Stomach (tissue), 4 donors: Measurements from ENCODE around the gene FAP.

ENCODE experiments used
- CTCF ChIP-seq, 7 experiments: fragments of 450-650 bp in 4 of 7; fragments of 200-600 bp in 3 of 7; sonication (generic) in 3 of 7; IDR thresholded peaks; one replicate each; pipeline ENCODE4 v1.5.1; 2016 to 2019; ENCODE audit warnings: antibody characterized with exemption in 7 of 7, control low read depth in 2 of 7, mild to moderate bottlenecking in 1 of 7
- EP300 ChIP-seq: sonication (generic); formaldehyde crosslinking; IDR thresholded peaks from one replicate; pipeline ENCODE4 v1.6.1; 2017; ENCODE audit warnings: antibody characterized with exemption
- POLR2A ChIP-seq, 4 donors: fragments of 450-650 bp; IDR thresholded peaks; one replicate each; pipeline ENCODE4 v1.6.1; 2016; ENCODE audit warnings: antibody characterized with exemption in 4 of 4, control low read depth in 2 of 4, mild to moderate bottlenecking in 1 of 4, moderate library complexity in 1 of 4

GRCh38 chr2:162256591-162256991, 13.3 kb upstream of the FAP start:
- TF ChIP-seq CTCF (IDR thresholded peaks at IDR 0.05) = no peak
- no peak for TF ChIP-seq POLR2A (IDR thresholded peaks at IDR 0.05)
- no peak for TF ChIP-seq EP300
